22Rv1 (cell line): ENCODE measurements around the gene IGBP1.

Experiments
- CTCF ChIP-seq: fragments of 450-650 bp; IDR thresholded peaks from 2 replicates; pipeline ENCODE4 v1.5.1; 2017; ENCODE audit warnings: mild to moderate bottlenecking
- ZFX ChIP-seq: fragments of 450-650 bp; IDR thresholded peaks from 2 replicates; pipeline ENCODE4 v1.6.1; 2017; ENCODE audit warnings: antibody characterized with exemption, borderline replicate concordance

GRCh38 chrX:70175338-70175737 is 42.1 kb downstream of the IGBP1 start:
- TF ChIP-seq CTCF = no peak
- no peak for TF ChIP-seq ZFX
